ENCODE results near the gene MRFAP1L1. TPM values are rescaled to one million over a fixed set of nuclear protein-coding genes. Genes with fewer than 3 reads are reported as not detected.

Gene MRFAP1L1
- total and polyA plus RNA-seq, 10 of the 15 experiments (the other 5 are each of a cell fraction or from before 2014, with no cell fraction given), result 30.6 to 85.1 (median 52.9) TPM

GRCh38 chr4:6742989-6743388, 33.3 kb upstream of the MRFAP1L1 start:
- Histone ChIP-seq H4K20me1 (ENCODE audit: control insufficient read depth, insufficient read depth) (no peaks in the 10 kb centered on the region), H3K79me2 (ENCODE audit: control insufficient read depth, insufficient read depth, low read length) (no peaks in the 10 kb centered on the region), H3K4me2 (ENCODE audit: control insufficient read depth, insufficient read depth) (peak overlapping the region; percentile 38; the same call in 1 of the 2 replicates), H3K27me3 (replicated peaks in 1 of 2; ENCODE audit: control insufficient read depth in 2 of 2, insufficient read depth in 2 of 2, low read length in 1 of 2) (no peaks in the 10 kb centered on the region), H3K36me3 (ENCODE audit: control insufficient read depth in 2 of 2, insufficient read depth in 2 of 2, low read length in 1 of 2) (no peaks in the 10 kb centered on the region), H3K9me3 (replicated peaks; ENCODE audit: control insufficient read depth, insufficient read depth, low read length) (no peaks in the 10 kb centered on the region; the same call in 2 of the 3 replicates), H3K9ac (ENCODE audit: control insufficient read depth, insufficient read depth, low read length) (no peak overlapping the region), H3K4me3 (no peak overlapping the region), H3K4me1 (ENCODE audit: control insufficient read depth, insufficient read depth, low read length) (peaks cover 10% of the 10 kb centered on the region), H2AFZ (ENCODE audit: control insufficient read depth, low read depth, low read length) (no peak overlapping the region), H3K27ac (ENCODE audit: control insufficient read depth, insufficient read depth) (no peak overlapping the region)
- in situ Hi-C loops (cut with MboI), result no loop called here
- WGBS (ENCODE audit: insufficient coverage, insufficient replicate concordance, low lambda C conversion rate, missing lambda C conversion rate), result 64% methylated on average over 11 of the region's 11 CpGs
- TF ChIP-seq MYC (IDR thresholded peaks at IDR 0.05; ENCODE audit: insufficient read depth, insufficient read length, insufficient replicate concordance, low read length, severe bottlenecking) (no peak), BACH1 (IDR thresholded peaks at IDR 0.05; ENCODE audit: borderline replicate concordance) (no peak), JUNB (IDR thresholded peaks at IDR 0.05) (no peak), SMARCA5 (IDR thresholded peaks at IDR 0.05) (no peak), EP300 (IDR thresholded peaks at IDR 0.05; ENCODE audit: borderline replicate concordance in 1 of 2, control insufficient read depth in 1 of 2, low read depth in 2 of 2, low read length in 2 of 2) (no peak), MTA2 (IDR thresholded peaks at IDR 0.05; ENCODE audit: low read depth) (no peak), HDAC2 (IDR thresholded peaks at IDR 0.05) (no peak), POLR2AphosphoS5 (IDR thresholded peaks at IDR 0.05; ENCODE audit: low read length) (no peak), TCF7 (IDR thresholded peaks at IDR 0.05; ENCODE audit: borderline replicate concordance) (no peak), IKZF1 (conservative IDR thresholded peaks at IDR 0.05) (no peak), DPF2 (IDR thresholded peaks at IDR 0.05) (no peak), RELB (IDR thresholded peaks at IDR 0.05; ENCODE audit: low read depth) (no peak), SMAD5 (IDR thresholded peaks at IDR 0.05; ENCODE audit: low read depth) (no peak), CUX1 (IDR thresholded peaks at IDR 0.05; ENCODE audit: insufficient replicate concordance, low read depth, low read length) (no peak), WRNIP1 (IDR thresholded peaks at IDR 0.05; ENCODE audit: borderline replicate concordance, low read depth, low read length) (no peak), HDAC6 (IDR thresholded peaks at IDR 0.05; ENCODE audit: unreplicated experiment) (no peak), IRF3 (IDR thresholded peaks at IDR 0.05) (no peak), STAT1 (conservative IDR thresholded peaks at IDR 0.05) (no peak)
- ChIA-PET SMC1A (ENCODE audit: uncharacterized antibody, unreplicated experiment) (interaction anchor here (0.6 kb wide), 1 partner anchor 196 kb away, joined by 3 read pairs; no protein-coding TSS in a partner anchor), CTCF (interaction anchor here (0.7 to 2.3 kb wide), 4 partner anchors 25 to 143 kb away, joined by 3 to 13 read pairs (median 4); no protein-coding TSS in a partner anchor), RAD21 (ENCODE audit: unreplicated experiment) (interaction anchor here (0.8 to 2.8 kb wide), 2 partner anchors 87 to 130 kb away, joined by 4 to 8 read pairs; no protein-coding TSS in a partner anchor), POLR2A (interaction anchor here (0.7 to 0.9 kb wide), 2 partner anchors 8 to 108 kb away, joined by 5 to 7 read pairs; no protein-coding TSS in a partner anchor)
- ATAC-seq (no peak; the same call in 2 of the 3 replicates), DNase-seq (ENCODE audit: low read depth, low spot score) (no peak), FAIRE-seq (no peak)
- intact Hi-C loops (cut with micrococcal nuclease; ENCODE audit: unreplicated experiment), result no loop called here
- no TSS peak for BruUV-seq (replicated peaks)

Measured in GM12878 (cell line).